Kidney epithelial cell (primary cell): ENCODE data around the gene ROCK2. TPM values are rescaled to one million over a fixed set of nuclear protein-coding genes. Genes with fewer than 3 reads are reported as not detected.

Experiments
- DNase-seq: peaks from one replicate; pipeline ENCODE4 v3.0.0-alpha.2; 2010; ENCODE audit warnings: low read depth
- H3K27me3 ChIP-seq: 2 replicates; pipeline ENCODE4 v1.6.0; 2011; ENCODE audit warnings: low read length; ENCODE audit not compliant: control insufficient read depth, insufficient read depth
- H3K36me3 ChIP-seq: 2 replicates; pipeline ENCODE4 v1.5.1; 2011; ENCODE audit warnings: low read length; ENCODE audit not compliant: control insufficient read depth, insufficient read depth
- H3K4me3 ChIP-seq: 2 replicates; pipeline ENCODE4 v1.5.1; 2011; ENCODE audit warnings: low read depth, mild to moderate bottlenecking, control low read depth, low read length
- total RNA-seq: library from RNA; depleted of rRNA; stranded (reverse); fragments of >200 nt; gene quantifications from 2 replicates; pipeline ENCODE4 v1.2.3, GENCODE V29; 2015
- TF ChIP-seq, protein P1 (sequence below): IDR thresholded peaks from 2 replicates; pipeline ENCODE4 v1.5.1; 2011; ENCODE audit warnings: mild to moderate bottlenecking, moderate library complexity, low read length, control low read depth, inconsistent platforms; ENCODE audit not compliant: insufficient read depth, poor library complexity, severe bottlenecking

ROCK2 gene
- total RNA-seq, 1 donor from 2014 or later: 26.4 TPM

DNA sequence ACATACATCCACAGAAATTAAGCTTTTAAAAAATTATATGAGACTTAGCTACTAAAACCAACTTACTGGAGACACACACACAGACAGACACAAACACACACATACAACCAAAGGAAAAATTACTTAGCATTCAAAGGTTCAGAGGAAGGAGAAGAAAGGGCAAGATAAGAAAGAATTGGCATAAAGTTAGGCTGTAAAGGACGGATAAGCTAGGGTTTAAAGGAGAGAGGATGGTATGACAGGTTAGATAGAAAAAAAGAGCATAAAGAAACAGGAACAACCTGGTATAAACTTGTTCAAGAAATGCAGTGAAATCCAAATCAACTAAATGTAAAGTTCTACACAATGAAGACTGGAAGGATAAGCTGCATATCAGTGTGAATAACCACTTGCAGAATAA is 115.7 kb downstream of the ROCK2 start:
- H3K36me3 ChIP-seq: no peaks in the 10 kb centered on the region
- DNase-seq: no peak
- TF ChIP-seq, protein P1, sequence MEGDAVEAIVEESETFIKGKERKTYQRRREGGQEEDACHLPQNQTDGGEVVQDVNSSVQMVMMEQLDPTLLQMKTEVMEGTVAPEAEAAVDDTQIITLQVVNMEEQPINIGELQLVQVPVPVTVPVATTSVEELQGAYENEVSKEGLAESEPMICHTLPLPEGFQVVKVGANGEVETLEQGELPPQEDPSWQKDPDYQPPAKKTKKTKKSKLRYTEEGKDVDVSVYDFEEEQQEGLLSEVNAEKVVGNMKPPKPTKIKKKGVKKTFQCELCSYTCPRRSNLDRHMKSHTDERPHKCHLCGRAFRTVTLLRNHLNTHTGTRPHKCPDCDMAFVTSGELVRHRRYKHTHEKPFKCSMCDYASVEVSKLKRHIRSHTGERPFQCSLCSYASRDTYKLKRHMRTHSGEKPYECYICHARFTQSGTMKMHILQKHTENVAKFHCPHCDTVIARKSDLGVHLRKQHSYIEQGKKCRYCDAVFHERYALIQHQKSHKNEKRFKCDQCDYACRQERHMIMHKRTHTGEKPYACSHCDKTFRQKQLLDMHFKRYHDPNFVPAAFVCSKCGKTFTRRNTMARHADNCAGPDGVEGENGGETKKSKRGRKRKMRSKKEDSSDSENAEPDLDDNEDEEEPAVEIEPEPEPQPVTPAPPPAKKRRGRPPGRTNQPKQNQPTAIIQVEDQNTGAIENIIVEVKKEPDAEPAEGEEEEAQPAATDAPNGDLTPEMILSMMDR: no peak
- H3K27me3 ChIP-seq: no peaks in the 10 kb centered on the region
- H3K4me3 ChIP-seq: no peak overlapping the region

DNA sequence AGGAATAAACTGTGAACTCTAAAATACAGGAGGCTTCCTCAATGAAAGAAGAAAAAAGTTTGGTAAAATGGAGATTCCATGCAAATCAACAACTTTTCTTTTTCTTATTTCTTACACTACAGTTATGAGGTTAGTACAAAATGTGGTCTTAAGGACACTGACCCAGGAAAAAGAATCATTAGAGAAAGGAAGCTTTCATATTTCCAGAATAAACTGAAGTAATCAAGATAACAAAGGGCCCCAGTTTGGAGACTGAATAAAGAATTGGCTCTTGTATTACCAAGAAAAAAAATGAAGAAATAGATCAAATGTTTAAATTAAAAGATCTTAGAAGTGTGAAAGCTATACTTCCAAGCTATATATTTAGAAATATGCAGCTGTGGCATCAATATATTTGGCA is 116.8 kb downstream of the ROCK2 start:
- TF ChIP-seq, protein P1: no peak

DNA sequence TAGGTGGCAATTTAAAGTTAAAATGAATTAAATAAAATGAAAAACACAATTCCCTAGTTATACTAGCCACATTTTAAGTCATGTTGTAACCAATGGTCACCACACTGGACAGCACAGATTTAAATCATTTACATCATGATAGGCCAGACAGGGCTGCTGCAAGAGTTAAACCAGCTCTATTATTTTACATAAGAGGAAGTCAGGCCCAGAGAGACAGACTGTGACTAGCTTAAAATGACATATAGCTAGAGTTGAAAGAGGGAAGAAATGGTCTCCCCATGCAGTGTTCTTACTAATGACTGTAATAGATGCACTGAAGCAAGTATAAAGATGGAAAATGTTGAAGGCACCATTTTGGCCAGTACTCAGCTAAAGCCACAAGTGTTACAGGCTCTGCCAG is 119.5 kb downstream of the ROCK2 start:
- DNase-seq: no peak
- Histone ChIP-seq H3K36me3 (no peaks in the 10 kb centered on the region), H3K4me3 (no peak overlapping the region), H3K27me3 (no peaks in the 10 kb centered on the region)
- TF ChIP-seq, protein P1: no peak

More for the DNA sequence above, 116.8 kb downstream of the ROCK2 start:
- no peaks in the 10 kb centered on the region for H3K27me3 ChIP-seq
- DNase-seq: no peak
- no peaks in the 10 kb centered on the region for H3K36me3 ChIP-seq
- no peak overlapping the region for H3K4me3 ChIP-seq

DNA sequence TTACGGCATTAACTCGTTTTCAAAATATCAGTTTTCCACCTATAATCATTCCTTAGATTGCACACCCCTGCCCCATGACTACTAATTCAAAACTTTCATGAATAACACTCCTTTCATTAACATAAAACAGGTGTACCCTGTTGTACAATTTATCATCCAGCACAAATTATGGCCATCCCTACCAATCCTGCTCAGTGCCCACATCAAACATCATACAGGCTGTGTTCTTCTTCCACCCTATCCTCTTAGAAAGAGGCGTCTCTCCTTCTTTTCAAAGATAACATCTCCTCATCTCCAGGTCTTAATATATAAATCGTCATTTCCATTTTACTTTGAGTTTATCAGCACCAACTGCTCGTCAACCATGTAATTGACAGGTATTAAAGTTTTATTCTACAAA is 121.6 kb downstream of the ROCK2 start:
- H3K27me3 ChIP-seq: no peaks in the 10 kb centered on the region
- TF ChIP-seq, protein P1: no peak
- no peaks in the 10 kb centered on the region for H3K36me3 ChIP-seq
- H3K4me3 ChIP-seq: no peak overlapping the region
- DNase-seq: no peak

DNA sequence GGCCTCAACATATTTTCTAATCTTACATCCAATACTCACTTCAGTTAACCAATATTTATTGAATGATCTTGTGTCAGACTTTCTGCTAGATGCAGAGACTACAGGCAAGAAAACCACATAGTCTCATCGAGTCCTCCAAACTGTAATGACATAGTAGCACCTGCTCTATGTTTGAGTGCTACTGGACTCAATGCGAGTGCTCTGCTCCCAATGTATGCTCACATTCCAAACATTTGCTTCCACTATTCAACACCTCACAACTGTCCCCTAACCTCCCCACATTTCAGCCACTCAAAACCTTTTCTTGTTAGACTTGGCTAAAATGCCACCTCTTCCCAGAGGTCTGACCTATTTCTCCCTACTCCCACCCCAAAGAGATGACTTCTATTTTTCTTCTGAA is 124.0 kb downstream of the ROCK2 start:
- Histone ChIP-seq H3K36me3 (no peaks in the 10 kb centered on the region), H3K27me3 (no peaks in the 10 kb centered on the region), H3K4me3 (no peak overlapping the region)
- DNase-seq: no peak
- TF ChIP-seq, protein P1: no peak

DNA sequence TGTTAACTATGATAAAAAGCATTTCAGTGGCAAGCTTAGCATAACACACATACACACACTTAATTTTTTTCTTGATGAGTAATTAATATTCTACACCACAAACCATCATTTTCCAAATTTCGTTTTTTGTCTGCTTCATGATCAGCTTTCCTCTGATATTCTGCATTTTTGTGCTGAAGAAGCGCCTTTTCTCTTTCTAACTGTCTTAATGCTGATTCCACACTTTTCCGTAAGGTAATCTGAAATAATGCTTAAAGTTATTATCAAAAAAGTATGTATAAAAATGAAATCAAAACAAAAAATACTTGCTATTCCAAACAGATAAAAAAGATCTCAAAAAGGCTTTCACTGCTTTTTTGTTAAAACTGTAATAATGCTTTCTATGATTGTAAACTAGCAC is 129.0 kb downstream of the ROCK2 start:
- TF ChIP-seq, protein P1: no peak
- H3K27me3 ChIP-seq: no peaks in the 10 kb centered on the region
- DNase-seq: no peak
- H3K36me3 ChIP-seq: no peaks in the 10 kb centered on the region
- H3K4me3 ChIP-seq: no peak overlapping the region
